Parathyroid adenoma (tissue), 2 donors: Measurements from ENCODE around the gene PRLR.
A peak's percentile ranks its signal among the peaks of the same experiment; 100 is the strongest.
"Not testable (repeated sequence)": the region's sequence is repeated elsewhere in the genome, so short reads cannot be mapped to it uniquely, and the experiment has no call there.

Source experiments
- H2AFZ ChIP-seq: fragments of 300-600 bp; sonication (generic); one replicate; pipeline ENCODE4 v1.7.0; 2017; ENCODE audit warnings: antibody characterized with exemption, mild to moderate bottlenecking
- H3K27ac ChIP-seq: fragments of 300-600 bp; sonication (generic); one replicate; pipeline ENCODE4 v1.7.0; 2017
- H3K27me3 ChIP-seq: fragments of 300-600 bp; sonication (generic); one replicate; pipeline ENCODE4 v1.7.0; 2017; ENCODE audit warnings: low read length; ENCODE audit not compliant: control insufficient read depth, insufficient read depth
- H3K36me3 ChIP-seq: fragments of 300-600 bp; sonication (generic); one replicate; pipeline ENCODE4 v1.7.0; 2017; ENCODE audit warnings: low read length; ENCODE audit not compliant: control insufficient read depth, insufficient read depth
- H3K4me1 ChIP-seq: fragments of 300-600 bp; sonication (generic); one replicate; pipeline ENCODE4 v1.7.0; 2017; ENCODE audit warnings: control low read depth
- H3K4me2 ChIP-seq: fragments of 300-600 bp; sonication (generic); one replicate; pipeline ENCODE4 v1.7.0; 2017; ENCODE audit warnings: low read length
- H3K4me3 ChIP-seq: fragments of 300-600 bp; sonication (generic); one replicate; pipeline ENCODE4 v1.7.0; 2017; ENCODE audit warnings: low read depth, low read length
- H3K79me2 ChIP-seq: fragments of 300-600 bp; sonication (generic); one replicate; pipeline ENCODE4 v1.7.0; 2017; ENCODE audit warnings: control low read depth
- H3K9ac ChIP-seq: fragments of 300-600 bp; sonication (generic); one replicate; pipeline ENCODE4 v1.7.0; 2017; ENCODE audit warnings: mild to moderate bottlenecking
- H3K9me3 ChIP-seq: fragments of 300-600 bp; sonication (generic); one replicate; pipeline ENCODE4 v1.7.0; 2017; ENCODE audit warnings: low read length; ENCODE audit not compliant: control insufficient read depth
- CTCF ChIP-seq: fragments of 300-600 bp; sonication (generic); IDR thresholded peaks from one replicate; pipeline ENCODE4 v1.7.0; 2017; ENCODE audit warnings: antibody characterized with exemption, mild to moderate bottlenecking
- donor health status: primary hyperparathyroidism.

Gene PRLR

GRCh38 chr5:35197351-35197750 is 32.9 kb downstream of the PRLR start:
- Histone ChIP-seq H2AFZ (no peak overlapping the region), H3K4me3 (peak overlapping the region; percentile 43), H3K36me3 (no peaks in the 10 kb centered on the region), H3K27ac (peak overlapping the region; percentile 88), H3K9ac (no peak overlapping the region), H3K27me3 (no peaks in the 10 kb centered on the region), H3K9me3 (no peaks in the 10 kb centered on the region), H3K4me1 (peaks cover 84% of the 10 kb centered on the region), H3K4me2 (peak overlapping the region; percentile 57), H3K79me2 (peaks cover 56% of the 10 kb centered on the region)
- TF ChIP-seq CTCF, result no peak

GRCh38 chr5:35195472-35195852 is 34.8 kb downstream of the PRLR start:
- peak overlapping the region; percentile 45 for H3K4me2 ChIP-seq
- no peak overlapping the region for H3K4me3 ChIP-seq
- TF ChIP-seq CTCF, result no peak
- no peaks in the 10 kb centered on the region for H3K9me3 ChIP-seq
- peak overlapping the region; percentile 57 for H3K27ac ChIP-seq
- H3K27me3 ChIP-seq, result no peaks in the 10 kb centered on the region
- H3K9ac ChIP-seq, result no peak overlapping the region
- no peak overlapping the region for H2AFZ ChIP-seq
- no peaks in the 10 kb centered on the region for H3K36me3 ChIP-seq
- H3K4me1 ChIP-seq, result peaks cover 79% of the 10 kb centered on the region
- H3K79me2 ChIP-seq, result peaks cover 56% of the 10 kb centered on the region

GRCh38 chr5:35194635-35195471 is 35.4 kb downstream of the PRLR start:
- no peaks in the 10 kb centered on the region for H3K9me3 ChIP-seq
- H2AFZ ChIP-seq, result no peak overlapping the region
- no peak for TF ChIP-seq CTCF
- peak overlapping the region; percentile 45 for H3K4me2 ChIP-seq
- no peaks in the 10 kb centered on the region for H3K36me3 ChIP-seq
- H3K4me3 ChIP-seq, result no peak overlapping the region
- no peaks in the 10 kb centered on the region for H3K27me3 ChIP-seq
- peak overlapping the region; percentile 57 for H3K27ac ChIP-seq
- H3K79me2 ChIP-seq, result peaks cover 54% of the 10 kb centered on the region
- peaks cover 77% of the 10 kb centered on the region for H3K4me1 ChIP-seq
- H3K9ac ChIP-seq, result no peak overlapping the region

GRCh38 chr5:35192506-35192905 is 37.8 kb downstream of the PRLR start:
- no peaks in the 10 kb centered on the region for H3K9me3 ChIP-seq
- no peak for TF ChIP-seq CTCF
- H3K4me3 ChIP-seq, result no peak overlapping the region
- H3K4me2 ChIP-seq, result no peak overlapping the region
- H3K27ac ChIP-seq, result peak overlapping the region; percentile 22
- H3K4me1 ChIP-seq, result peaks cover 69% of the 10 kb centered on the region
- peaks cover 52% of the 10 kb centered on the region for H3K79me2 ChIP-seq
- no peak overlapping the region for H3K9ac ChIP-seq
- H2AFZ ChIP-seq, result no peak overlapping the region
- no peaks in the 10 kb centered on the region for H3K36me3 ChIP-seq
- no peaks in the 10 kb centered on the region for H3K27me3 ChIP-seq

GRCh38 chr5:35189801-35190200 is 40.5 kb downstream of the PRLR start:
- Histone ChIP-seq H3K79me2 (peaks cover 57% of the 10 kb centered on the region), H3K27ac (peak overlapping the region; percentile 87), H3K4me1 (peaks cover 69% of the 10 kb centered on the region)
- not testable (repeated sequence) for H3K9me3 ChIP-seq, H3K4me2 ChIP-seq, H2AFZ ChIP-seq, H3K9ac ChIP-seq, H3K27me3 ChIP-seq, H3K36me3 ChIP-seq, H3K4me3 ChIP-seq
